HEK293 (cell line): ENCODE results near the gene GART.

Experiments
- BCL11B ChIP-seq: fragments of 450-650 bp; formaldehyde crosslinking; IDR thresholded peaks from 2 replicates; pipeline ENCODE4 v1.5.1; 2016; ENCODE audit warnings: low read depth, missing biosample characterization, missing genetic modification characterization
- EGR2 ChIP-seq: fragments of 450-650 bp; formaldehyde crosslinking; IDR thresholded peaks from 2 replicates; pipeline ENCODE4 v1.5.1; 2016; ENCODE audit warnings: low read depth, missing biosample characterization, missing genetic modification characterization
- GLI4 ChIP-seq: fragments of 450-650 bp; formaldehyde crosslinking; IDR thresholded peaks from 2 replicates; pipeline ENCODE4 v1.5.1; 2016; ENCODE audit warnings: missing biosample characterization, missing genetic modification characterization
- GLIS2 ChIP-seq: fragments of 450-650 bp; formaldehyde crosslinking; IDR thresholded peaks from 2 replicates; pipeline ENCODE4 v1.5.1; 2016; ENCODE audit warnings: missing biosample characterization, missing genetic modification characterization
- KLF10 ChIP-seq: fragments of 450-650 bp; IDR thresholded peaks from 2 replicates; pipeline ENCODE4 v1.5.1; 2018; ENCODE audit warnings: missing biosample characterization, mild to moderate bottlenecking, missing genetic modification characterization
- OVOL3 ChIP-seq: fragments of 450-650 bp; formaldehyde crosslinking; IDR thresholded peaks from 2 replicates; pipeline ENCODE4 v1.5.1; 2016; ENCODE audit warnings: missing biosample characterization, missing genetic modification characterization
- PATZ1 ChIP-seq: fragments of 450-650 bp; formaldehyde crosslinking; IDR thresholded peaks from 2 replicates; pipeline ENCODE4 v1.5.1; 2016; ENCODE audit warnings: missing biosample characterization, missing genetic modification characterization
- RBAK ChIP-seq: fragments of 450-650 bp; formaldehyde crosslinking; IDR thresholded peaks from 2 replicates; pipeline ENCODE4 v1.5.1; 2016; ENCODE audit warnings: missing biosample characterization, missing genetic modification characterization
- SP7 ChIP-seq: fragments of 450-650 bp; formaldehyde crosslinking; IDR thresholded peaks from 2 replicates; pipeline ENCODE4 v1.5.1; 2016; ENCODE audit warnings: missing biosample characterization, missing genetic modification characterization
- TSHZ1 ChIP-seq: fragments of 450-650 bp; formaldehyde crosslinking; IDR thresholded peaks from 2 replicates; pipeline ENCODE4 v1.5.1; 2016; ENCODE audit warnings: missing biosample characterization, missing genetic modification characterization, borderline replicate concordance
- ZBTB20 ChIP-seq: fragments of 450-650 bp; formaldehyde crosslinking; IDR thresholded peaks from 2 replicates; pipeline ENCODE4 v1.5.1; 2016; ENCODE audit warnings: missing biosample characterization, missing genetic modification characterization
- ZBTB26 ChIP-seq: fragments of 450-650 bp; formaldehyde crosslinking; optimal IDR thresholded peaks from 2 replicates; pipeline ENCODE3; 2016; ENCODE audit warnings: missing biosample characterization, mild to moderate bottlenecking, missing genetic modification characterization
- ZBTB7A ChIP-seq: fragments of 450-650 bp; formaldehyde crosslinking; IDR thresholded peaks from 2 replicates; pipeline ENCODE4 v1.5.1; 2016; ENCODE audit warnings: low read depth, missing biosample characterization, missing genetic modification characterization
- ZBTB8A ChIP-seq: fragments of 450-650 bp; formaldehyde crosslinking; IDR thresholded peaks from 2 replicates; pipeline ENCODE4 v1.5.1; 2016; ENCODE audit warnings: missing biosample characterization, missing genetic modification characterization
- ZEB2 ChIP-seq: fragments of 450-650 bp; formaldehyde crosslinking; IDR thresholded peaks from 2 replicates; pipeline ENCODE4 v1.5.1; 2016; ENCODE audit warnings: missing biosample characterization, missing genetic modification characterization
- ZFP37 ChIP-seq: fragments of 450-650 bp; formaldehyde crosslinking; IDR thresholded peaks from 2 replicates; pipeline ENCODE4 v1.5.1; 2016; ENCODE audit warnings: missing biosample characterization, missing genetic modification characterization
- ZIC2 ChIP-seq: fragments of 450-650 bp; formaldehyde crosslinking; IDR thresholded peaks from 2 replicates; pipeline ENCODE4 v1.5.1; 2016; ENCODE audit warnings: missing biosample characterization, missing genetic modification characterization
- ZNF114 ChIP-seq: fragments of 450-650 bp; formaldehyde crosslinking; IDR thresholded peaks from 2 replicates; pipeline ENCODE4 v1.5.0; 2017; ENCODE audit warnings: missing biosample characterization, missing genetic modification characterization
- ZNF140 ChIP-seq: fragments of 450-650 bp; formaldehyde crosslinking; IDR thresholded peaks from 2 replicates; pipeline ENCODE4 v1.5.1; 2016; ENCODE audit warnings: missing biosample characterization, missing genetic modification characterization
- ZNF184 ChIP-seq: fragments of 450-650 bp; IDR thresholded peaks from 2 replicates; pipeline ENCODE4 v1.5.1; 2018; ENCODE audit warnings: missing biosample characterization, mild to moderate bottlenecking, missing genetic modification characterization
- ZNF24 ChIP-seq: fragments of 450-650 bp; formaldehyde crosslinking; IDR thresholded peaks from 2 replicates; pipeline ENCODE4 v1.5.1; 2016; ENCODE audit warnings: missing biosample characterization, missing genetic modification characterization
- ZNF544 ChIP-seq: fragments of 450-650 bp; formaldehyde crosslinking; IDR thresholded peaks from 2 replicates; pipeline ENCODE4 v1.5.0; 2017; ENCODE audit warnings: missing biosample characterization, missing genetic modification characterization
- ZNF548 ChIP-seq: fragments of 450-650 bp; formaldehyde crosslinking; IDR thresholded peaks from 2 replicates; pipeline ENCODE4 v1.5.1; 2016; ENCODE audit warnings: missing biosample characterization, missing genetic modification characterization
- ZNF623 ChIP-seq: fragments of 450-650 bp; formaldehyde crosslinking; IDR thresholded peaks from 2 replicates; pipeline ENCODE4 v1.5.1; 2016; ENCODE audit warnings: missing biosample characterization, missing genetic modification characterization
- ZNF677 ChIP-seq: fragments of 450-650 bp; IDR thresholded peaks from 2 replicates; pipeline ENCODE4 v1.5.0; 2018; ENCODE audit warnings: missing biosample characterization, mild to moderate bottlenecking, missing genetic modification characterization, moderate library complexity
- ZNF76 ChIP-seq: fragments of 450-650 bp; formaldehyde crosslinking; IDR thresholded peaks from 2 replicates; pipeline ENCODE4; 2016; ENCODE audit warnings: low read depth, missing biosample characterization, missing genetic modification characterization, borderline replicate concordance
- ZNF785 ChIP-seq: fragments of 450-650 bp; formaldehyde crosslinking; IDR thresholded peaks from 2 replicates; pipeline ENCODE4 v1.5.1; 2016; ENCODE audit warnings: missing biosample characterization, missing genetic modification characterization
- ZSCAN23 ChIP-seq: fragments of 450-650 bp; formaldehyde crosslinking; IDR thresholded peaks from 2 replicates; pipeline ENCODE4 v1.5.1; 2016; ENCODE audit warnings: missing biosample characterization, missing genetic modification characterization
- ZSCAN30 ChIP-seq: fragments of 450-650 bp; IDR thresholded peaks from 2 replicates; pipeline ENCODE4 v1.5.1; 2018; ENCODE audit warnings: missing biosample characterization, mild to moderate bottlenecking, missing genetic modification characterization, moderate library complexity
- ZSCAN5A ChIP-seq: fragments of 450-650 bp; formaldehyde crosslinking; IDR thresholded peaks from 2 replicates; pipeline ENCODE4 v1.5.1; 2016; ENCODE audit warnings: missing biosample characterization, missing genetic modification characterization
- ZXDB ChIP-seq: fragments of 450-650 bp; formaldehyde crosslinking; IDR thresholded peaks from 2 replicates; pipeline ENCODE4 v1.5.1; 2016; ENCODE audit warnings: missing biosample characterization, missing genetic modification characterization

GART gene

GRCh38 chr21:33479679-33480480 is 62.0 kb downstream of the GART start, which contains the start of gene TMEM50B (continued):
- TF ChIP-seq SP7 (tag by site-specific recombination) (peak; percentile 50; the same call in 1 of the 2 replicates), ZIC2 (peak; percentile 52; the same call in 1 of the 2 replicates), GLIS2 (tag by site-specific recombination) (peak; percentile 91), ZNF140 (tag by site-specific recombination) (no peak), BCL11B (tag by site-specific recombination) (no peak; the same call in 1 of the 2 replicates), EGR2 (tag by site-specific recombination) (peak; percentile 71; the same call in 1 of the 2 replicates), ZNF785 (tag by site-specific recombination) (peak; percentile 31; the same call in 1 of the 2 replicates), ZFP37 (no peak; the same call in 1 of the 2 replicates), ZNF544 (no peak), TSHZ1 (tag by site-specific recombination) (0 out of 2 replicates have a peak, but pooled peaks have one; percentile 8), ZSCAN30 (tag by site-specific recombination) (peak; percentile 77), KLF10 (tag by site-specific recombination) (peak; percentile 99), PATZ1 (tag by site-specific recombination) (peak; percentile 70), ZEB2 (tag by site-specific recombination) (peak; percentile 73; the same call in 1 of the 2 replicates), ZNF24 (tag by site-specific recombination) (0 out of 2 replicates have a peak, but pooled peaks have one; percentile 15), ZNF548 (tag by site-specific recombination) (no peak), ZBTB8A (tag by site-specific recombination) (peak; percentile 96), ZNF76 (tag by site-specific recombination) (peak; percentile 65), GLI4 (no peak), ZNF184 (tag by site-specific recombination) (peak; percentile 50; the same call in 1 of the 2 replicates), ZXDB (tag by site-specific recombination) (peak; percentile 67; the same call in 1 of the 2 replicates), ZNF114 (tag by site-specific recombination) (no peak), OVOL3 (tag by site-specific recombination) (no peak), ZNF623 (tag by site-specific recombination) (no peak), ZNF677 (tag by site-specific recombination) (no peak), ZBTB7A (tag by site-specific recombination) (0 out of 2 replicates have a peak, but pooled peaks have one; percentile 22), ZSCAN5A (tag by site-specific recombination) (peak; percentile 79), ZSCAN23 (peak; percentile 75; the same call in 1 of the 2 replicates), ZBTB26 (tag by site-specific recombination) (peak; percentile 93), ZBTB20 (peak; percentile 93), RBAK (tag by site-specific recombination) (no peak)
